ENCODE results near the gene HYAL2. TPM values are rescaled to one million over a fixed set of nuclear protein-coding genes. Genes with fewer than 3 reads are reported as not detected.

HYAL2 gene
- total and polyA plus RNA-seq, 9 of the 15 experiments (the other 6 are each of a cell fraction or from before 2014, with no cell fraction given), result 0.36 to 22.7 (median 11.4) TPM; not detected in 1

GRCh38 chr3:50298836-50299637 lies 23.5 kb downstream of the HYAL2 start, which contains the start of the genes HYAL3 and NAA80 (continued):
- TF ChIP-seq YY1 (IDR thresholded peaks at IDR 0.05; ENCODE audit: borderline replicate concordance in 1 of 3, control insufficient read depth in 1 of 3, extremely low read depth in 1 of 3, insufficient read depth in 3 of 3, insufficient read length in 1 of 3, insufficient replicate concordance in 2 of 3, low read depth in 1 of 3, low read length in 2 of 3), result peak in 2 of 3 experiments; percentile 20 to 49
- peak; percentile 46 to 93; a peak in 2 of 4 replicates for TF ChIP-seq SIN3A (IDR thresholded peaks at IDR 0.05; ENCODE audit: borderline replicate concordance in 2 of 2, control insufficient read depth in 1 of 2, low read depth in 2 of 2, low read length in 2 of 2)
- 0 out of 2 replicates have a peak, but pooled peaks have one; percentile 27 for TF ChIP-seq DIDO1 (tag; IDR thresholded peaks at IDR 0.05; ENCODE audit: low read depth)
- no peak for TF ChIP-seq ZSCAN32 (CRISPR knock-in tag; IDR thresholded peaks at IDR 0.05)
- TF ChIP-seq, protein P1, sequence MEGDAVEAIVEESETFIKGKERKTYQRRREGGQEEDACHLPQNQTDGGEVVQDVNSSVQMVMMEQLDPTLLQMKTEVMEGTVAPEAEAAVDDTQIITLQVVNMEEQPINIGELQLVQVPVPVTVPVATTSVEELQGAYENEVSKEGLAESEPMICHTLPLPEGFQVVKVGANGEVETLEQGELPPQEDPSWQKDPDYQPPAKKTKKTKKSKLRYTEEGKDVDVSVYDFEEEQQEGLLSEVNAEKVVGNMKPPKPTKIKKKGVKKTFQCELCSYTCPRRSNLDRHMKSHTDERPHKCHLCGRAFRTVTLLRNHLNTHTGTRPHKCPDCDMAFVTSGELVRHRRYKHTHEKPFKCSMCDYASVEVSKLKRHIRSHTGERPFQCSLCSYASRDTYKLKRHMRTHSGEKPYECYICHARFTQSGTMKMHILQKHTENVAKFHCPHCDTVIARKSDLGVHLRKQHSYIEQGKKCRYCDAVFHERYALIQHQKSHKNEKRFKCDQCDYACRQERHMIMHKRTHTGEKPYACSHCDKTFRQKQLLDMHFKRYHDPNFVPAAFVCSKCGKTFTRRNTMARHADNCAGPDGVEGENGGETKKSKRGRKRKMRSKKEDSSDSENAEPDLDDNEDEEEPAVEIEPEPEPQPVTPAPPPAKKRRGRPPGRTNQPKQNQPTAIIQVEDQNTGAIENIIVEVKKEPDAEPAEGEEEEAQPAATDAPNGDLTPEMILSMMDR (IDR thresholded peaks at IDR 0.05 in 2 of 3, conservative IDR thresholded peaks at IDR 0.05 in 1 of 3; ENCODE audit: insufficient read depth in 2 of 3, low read depth in 1 of 3, low read length in 3 of 3), result peak; percentile 38 to 44 (median 41); a peak in 4 of 6 replicates
- TF ChIP-seq L3MBTL2 (IDR thresholded peaks at IDR 0.05), result peak; percentile 42; the same call in 1 of the 2 replicates
- peak; percentile 76 for TF ChIP-seq POLR2A (conservative IDR thresholded peaks at IDR 0.05)
- TF ChIP-seq, protein P2, sequence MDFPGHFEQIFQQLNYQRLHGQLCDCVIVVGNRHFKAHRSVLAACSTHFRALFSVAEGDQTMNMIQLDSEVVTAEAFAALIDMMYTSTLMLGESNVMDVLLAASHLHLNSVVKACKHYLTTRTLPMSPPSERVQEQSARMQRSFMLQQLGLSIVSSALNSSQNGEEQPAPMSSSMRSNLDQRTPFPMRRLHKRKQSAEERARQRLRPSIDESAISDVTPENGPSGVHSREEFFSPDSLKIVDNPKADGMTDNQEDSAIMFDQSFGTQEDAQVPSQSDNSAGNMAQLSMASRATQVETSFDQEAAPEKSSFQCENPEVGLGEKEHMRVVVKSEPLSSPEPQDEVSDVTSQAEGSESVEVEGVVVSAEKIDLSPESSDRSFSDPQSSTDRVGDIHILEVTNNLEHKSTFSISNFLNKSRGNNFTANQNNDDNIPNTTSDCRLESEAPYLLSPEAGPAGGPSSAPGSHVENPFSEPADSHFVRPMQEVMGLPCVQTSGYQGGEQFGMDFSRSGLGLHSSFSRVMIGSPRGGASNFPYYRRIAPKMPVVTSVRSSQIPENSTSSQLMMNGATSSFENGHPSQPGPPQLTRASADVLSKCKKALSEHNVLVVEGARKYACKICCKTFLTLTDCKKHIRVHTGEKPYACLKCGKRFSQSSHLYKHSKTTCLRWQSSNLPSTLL (IDR thresholded peaks at IDR 0.05), result no peak
- 0 out of 2 replicates have a peak, but pooled peaks have one; percentile 6 for TF ChIP-seq SMC3 (conservative IDR thresholded peaks at IDR 0.05; ENCODE audit: insufficient read depth, low read depth, low read length)
- TF ChIP-seq MBD2 (IDR thresholded peaks at IDR 0.05; ENCODE audit: borderline replicate concordance, low read depth), result peak; percentile 18; the same call in 1 of the 2 replicates
- TF ChIP-seq TAF15 (IDR thresholded peaks at IDR 0.05; ENCODE audit: low read depth, low read length), result no peak
- TF ChIP-seq CREM (IDR thresholded peaks at IDR 0.05; ENCODE audit: low read depth), result peak; percentile 91
- peak; percentile 70 for TF ChIP-seq POLR2B (IDR thresholded peaks at IDR 0.05; ENCODE audit: low read depth, partially characterized antibody)
- TF ChIP-seq ZNF277 (CRISPR knock-in tag; IDR thresholded peaks at IDR 0.05; ENCODE audit: borderline replicate concordance), result no peak
- TF ChIP-seq ESRRA (IDR thresholded peaks at IDR 0.05; ENCODE audit: borderline replicate concordance, low read depth), result peak; percentile 36; the same call in 1 of the 2 replicates
- TF ChIP-seq BCL6 (CRISPR knock-in tag; IDR thresholded peaks at IDR 0.05), result no peak
- no peak for TF ChIP-seq ZNF311 (CRISPR knock-in tag; IDR thresholded peaks at IDR 0.05)
- no peak for TF ChIP-seq HNRNPLL (IDR thresholded peaks at IDR 0.05; ENCODE audit: low read depth, low read length, poor library complexity, severe bottlenecking)
